ENCODE data around the gene HIRIP3. TPM values are rescaled to one million over a fixed set of nuclear protein-coding genes. Genes with fewer than 3 reads are reported as not detected.

Gene HIRIP3
- polyA plus RNA-seq, 2 of the 4 experiments (the other 2 are of a cell fraction), result 11.5 to 16.7 TPM

GRCh38 chr16:30006659-30007377, 11.4 kb upstream of the HIRIP3 start:
- FAIRE-seq (no peak), ATAC-seq (no peak), DNase-seq (ENCODE audit: low read depth in 1 of 2, low spot score in 1 of 2) (no peak)
- Histone ChIP-seq H3K4me1 (peaks cover 11% of the 10 kb centered on the region; the same call in 2 of the 3 replicates), H3K9me3 (no peaks in the 10 kb centered on the region), H3K4me2 (no peak overlapping the region), H3K27ac (no peak overlapping the region), H3K4me3 (no peak overlapping the region)
- CTCF ChIA-PET, result interaction anchor here (0.8 to 3.8 kb wide), 25 partner anchors 12 to 315 kb away, joined by 3 to 41 read pairs (median 6); partner anchors contain the start of genes ASPHD1, CDIPT, HIRIP3 and INO80E
- TF ChIP-seq CTCF (IDR thresholded peaks at IDR 0.05) (no peak), RCOR1 (IDR thresholded peaks at IDR 0.05; ENCODE audit: low read depth, low read length) (no peak), FOSL2 (IDR thresholded peaks at IDR 0.05) (no peak), FOSL2 (CRISPR knock-in tag; IDR thresholded peaks at IDR 0.05) (no peak), REST (IDR thresholded peaks at IDR 0.05) (no peak), MAX (IDR thresholded peaks at IDR 0.05) (no peak), KDM5A (IDR thresholded peaks at IDR 0.05) (no peak), NPAS2 (CRISPR knock-in tag; IDR thresholded peaks at IDR 0.05; ENCODE audit: borderline replicate concordance) (no peak), HMGXB4 (CRISPR knock-in tag; IDR thresholded peaks at IDR 0.05; ENCODE audit: borderline replicate concordance) (no peak), ZC3H11A (IDR thresholded peaks at IDR 0.05) (no peak)
- WGBS (ENCODE audit: missing lambda C conversion rate), result 92% methylated on average over 32 of the region's 34 CpGs
- POLR2A ChIA-PET, result interaction anchor here (1.1 kb wide), 1 partner anchor 81 kb away, joined by 4 read pairs; the partner anchor contains the start of gene KCTD13

GRCh38 chr16:30006095-30006473, 10.7 kb upstream of the HIRIP3 start:
- no peak overlapping the region for H3K27ac ChIP-seq
- POLR2A ChIA-PET, result interaction anchor here (0.8 to 2.0 kb wide), 2 partner anchors 62 to 107 kb away, joined by 3 to 7 read pairs; partner anchors contain the start of gene SEZ6L2
- no peak overlapping the region for H3K4me3 ChIP-seq
- CTCF ChIA-PET, result interaction anchor here (0.5 to 3.8 kb wide), 46 partner anchors 11 to 327 kb away, joined by 3 to 41 read pairs (median 5); partner anchors contain the start of genes ASPHD1, CDIPT, HIRIP3 and INO80E
- WGBS (ENCODE audit: missing lambda C conversion rate), result 86% methylated on average over 11 of the region's 18 CpGs
- TF ChIP-seq RARB (CRISPR knock-in tag; IDR thresholded peaks at IDR 0.05) (no peak), JUN (IDR thresholded peaks at IDR 0.05) (no peak), HEYL (CRISPR knock-in tag; IDR thresholded peaks at IDR 0.05) (no peak), EHMT2 (IDR thresholded peaks at IDR 0.05; ENCODE audit: low read depth) (no peak), CHD4 (IDR thresholded peaks at IDR 0.05; ENCODE audit: borderline replicate concordance) (no peak), KDM1A (IDR thresholded peaks at IDR 0.05; ENCODE audit: low read depth) (no peak), NR3C1 (IDR thresholded peaks at IDR 0.05) (no peak), MAFK (IDR thresholded peaks at IDR 0.05; ENCODE audit: partially characterized antibody) (no peak), RAD21 (conservative IDR thresholded peaks at IDR 0.05 in 1 of 2, IDR thresholded peaks at IDR 0.05 in 1 of 2) (no peak), REST (IDR thresholded peaks at IDR 0.05) (no peak), ELK1 (IDR thresholded peaks at IDR 0.05; ENCODE audit: low read depth, low read length) (no peak), POLR2AphosphoS2 (conservative IDR thresholded peaks at IDR 0.05; ENCODE audit: low read length) (no peak), ZC3H11A (IDR thresholded peaks at IDR 0.05) (no peak)
- H3K9me3 ChIP-seq, result no peaks in the 10 kb centered on the region
- no peak overlapping the region for H3K4me2 ChIP-seq
- no peak for DNase-seq (ENCODE audit: low read depth in 1 of 2, low spot score in 1 of 2)
- ATAC-seq, result no peak
- peaks cover 11% of the 10 kb centered on the region; the same call in 2 of the 3 replicates for H3K4me1 ChIP-seq
- FAIRE-seq, result no peak
